Activated T-cell treated with anti-CD3 and anti-CD28 coated beads, Interleukin-2, amount 50 U/mL, for 1 hour (primary cell): ENCODE measurements around the gene SLC25A22.

Experiments used
- DNase-seq: peaks from one replicate; pipeline ENCODE4 v3.0.0-alpha.2; 2020

SLC25A22 gene

DNA sequence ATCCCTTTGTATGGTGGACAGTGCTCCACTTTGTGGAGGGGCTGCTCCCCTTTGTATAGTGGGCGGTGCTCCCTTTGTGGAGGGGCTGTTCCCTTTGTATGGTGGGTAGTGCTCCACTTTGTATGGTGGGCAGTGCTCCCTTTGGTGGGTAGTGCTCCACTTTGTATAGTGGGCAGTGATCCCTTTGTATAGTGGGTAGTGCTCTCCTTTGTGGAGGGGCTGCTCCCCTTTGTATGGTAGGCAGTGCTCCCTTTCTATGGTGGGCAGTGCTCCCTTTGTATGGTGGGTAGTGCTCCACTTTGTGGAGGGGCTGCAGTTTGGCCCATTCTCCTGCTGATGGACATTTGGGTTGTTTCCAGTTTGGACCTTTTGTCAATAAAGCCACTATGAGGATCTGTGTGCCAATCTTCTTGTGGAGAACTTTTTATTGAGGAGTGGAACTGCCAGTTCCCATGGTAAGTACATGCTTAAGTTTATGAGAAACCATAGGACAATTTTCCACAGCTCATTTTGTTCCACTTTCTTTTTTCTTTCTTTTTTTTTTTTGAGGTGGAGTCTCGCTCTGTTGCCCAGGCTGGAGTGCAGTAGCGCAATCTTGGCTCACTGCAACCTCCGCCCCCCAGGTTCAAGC lies 55.4 kb downstream of the SLC25A22 start:
- no peak for DNase-seq

DNA sequence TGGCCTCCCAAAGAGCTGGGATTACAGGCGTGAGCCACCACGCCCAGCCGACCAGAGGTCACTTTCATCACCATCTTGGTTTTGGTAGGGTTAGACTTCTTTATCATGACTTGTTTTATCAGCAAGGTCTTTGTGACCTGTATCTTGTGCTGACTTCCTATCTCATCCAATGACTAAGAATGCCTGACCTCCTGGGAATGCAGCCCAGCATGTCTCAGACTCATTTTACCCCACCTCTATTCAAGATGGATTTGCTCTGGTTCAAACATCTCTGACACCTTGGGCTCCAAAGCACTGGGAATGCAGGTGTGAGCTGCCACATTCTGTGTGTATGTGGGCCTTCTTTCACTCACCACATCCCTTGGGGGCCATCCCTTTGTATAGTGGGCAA lies 55.9 kb downstream of the SLC25A22 start:
- DNase-seq: no peak
